ENCODE measurements around the gene OR51B2.
"Not testable (repeated sequence)": the region's sequence is repeated elsewhere in the genome, so short reads cannot be mapped to it uniquely, and the experiment has no call there.

OR51B2 gene

DNA sequence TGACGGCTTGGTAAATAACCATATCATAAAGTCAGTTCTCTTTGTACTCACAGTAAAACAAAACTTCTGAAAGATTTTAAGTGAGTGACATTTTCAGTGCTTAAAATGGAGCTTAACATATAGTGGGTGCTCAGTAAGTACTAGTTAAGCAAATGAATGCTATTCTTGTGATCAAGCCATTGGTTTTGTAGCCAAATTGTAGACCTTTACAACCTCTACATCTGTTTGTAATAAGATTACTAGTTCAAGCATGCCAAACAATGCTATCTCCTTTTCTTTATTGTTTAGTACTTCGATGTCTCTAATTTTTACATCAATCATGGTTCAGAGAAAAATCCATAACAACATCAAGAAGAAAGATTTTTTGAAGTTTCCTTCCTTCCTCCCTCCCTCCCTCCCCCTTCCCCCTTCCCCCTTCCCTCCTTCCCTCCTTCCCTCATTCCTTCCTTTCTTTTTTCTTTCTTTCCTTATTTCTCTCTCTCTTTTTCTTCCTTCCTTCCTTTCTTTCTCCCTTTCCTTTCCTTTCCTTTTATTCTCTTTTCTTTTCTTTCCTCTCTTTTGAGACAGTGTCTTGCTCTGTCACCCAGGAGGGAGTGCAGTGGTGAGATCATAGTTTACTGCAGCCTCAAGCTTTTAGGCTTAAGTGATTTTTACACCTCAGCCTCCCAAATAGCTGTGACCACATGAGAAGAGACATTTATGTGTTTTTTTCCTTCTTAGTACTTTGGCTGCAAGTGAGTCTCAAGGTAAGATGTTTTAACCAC is 16.7 kb downstream of the OR51B2 start:
- DNase-seq = no peak

DNA sequence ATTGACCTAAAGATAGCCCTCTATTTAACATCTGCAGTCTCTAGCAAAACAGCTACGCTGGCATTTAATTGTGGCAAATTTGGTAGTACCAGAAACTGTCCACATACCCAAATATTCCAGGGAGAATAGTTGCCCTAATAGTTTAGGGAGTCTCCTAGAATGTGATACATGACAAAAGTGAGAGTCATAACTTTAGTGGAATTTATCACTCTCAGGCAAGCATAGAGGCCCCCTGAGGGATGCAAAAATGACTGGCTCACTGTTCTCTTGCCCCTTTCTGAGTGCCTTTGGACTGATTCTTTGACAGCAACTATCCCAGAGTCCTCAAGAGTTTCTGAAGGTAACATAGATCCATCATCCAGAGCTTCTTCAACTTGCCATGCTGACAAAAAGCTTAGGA is 20.1 kb downstream of the OR51B2 start:
- DNase-seq = no peak

DNA sequence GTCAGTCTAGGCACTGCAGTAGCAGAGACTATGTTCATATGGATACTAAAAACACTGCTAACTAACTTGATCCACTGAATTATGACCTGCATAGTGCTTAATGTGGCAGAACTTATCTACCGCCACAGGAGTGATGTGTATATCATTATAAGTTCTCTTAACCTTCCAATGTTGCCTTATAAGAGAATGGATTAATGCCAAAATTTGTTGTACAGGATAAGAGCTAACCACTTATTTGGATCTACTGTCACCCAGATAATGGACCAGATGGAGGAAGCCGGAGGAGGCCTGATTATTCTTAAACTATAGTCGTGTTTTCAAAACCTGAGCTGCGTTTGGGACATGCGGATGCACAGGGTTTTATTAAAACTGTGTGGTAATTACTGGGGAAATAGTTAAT is 20.5 kb downstream of the OR51B2 start:
- DNase-seq = no peak

DNA sequence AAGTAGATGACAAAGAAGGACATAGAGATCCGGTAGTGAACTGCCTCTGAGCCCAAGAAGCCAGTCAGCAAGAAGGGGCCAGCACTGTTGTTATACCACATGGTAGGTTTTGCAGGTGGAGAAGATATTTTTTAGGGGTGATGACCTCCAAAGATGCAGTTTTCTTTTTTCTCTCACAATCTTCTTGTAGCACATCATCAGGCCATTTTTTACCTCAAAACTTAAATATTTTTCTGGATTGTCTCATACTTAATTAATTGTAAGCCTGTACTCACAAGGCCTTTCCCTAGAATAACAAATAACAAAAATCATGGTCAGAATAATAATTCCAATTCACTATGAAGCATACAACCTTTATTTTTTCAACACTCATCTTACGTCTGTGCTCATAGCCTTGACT is 22.3 kb downstream of the OR51B2 start, which contains the start of gene OR51B4:
TSS of gene OR51B4 (minus strand) at position 101 of the 400 bp plus-strand sequence. CDS start at position 101, 0 bp downstream.
- no peak for DNase-seq

DNA sequence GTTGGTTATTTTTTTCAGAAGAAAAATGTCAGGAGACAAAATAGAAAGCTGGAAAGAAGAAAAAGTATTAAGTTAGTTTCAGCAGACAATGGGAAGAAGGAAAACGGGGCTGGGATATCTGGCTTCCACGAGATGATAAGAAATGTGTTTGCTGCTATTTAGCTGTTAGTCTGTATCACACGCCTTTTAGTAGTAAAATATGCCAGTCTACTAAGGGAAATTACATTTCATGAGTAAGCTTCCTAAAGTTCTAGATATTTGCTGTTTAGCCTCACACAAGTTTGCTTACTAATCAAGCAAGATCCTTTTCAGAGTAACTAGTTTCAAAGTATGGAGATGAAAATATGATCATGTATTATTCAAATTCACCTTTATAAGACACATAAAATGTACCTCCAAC is 23.8 kb downstream of the OR51B2 start:
- DNase-seq = no peak

DNA sequence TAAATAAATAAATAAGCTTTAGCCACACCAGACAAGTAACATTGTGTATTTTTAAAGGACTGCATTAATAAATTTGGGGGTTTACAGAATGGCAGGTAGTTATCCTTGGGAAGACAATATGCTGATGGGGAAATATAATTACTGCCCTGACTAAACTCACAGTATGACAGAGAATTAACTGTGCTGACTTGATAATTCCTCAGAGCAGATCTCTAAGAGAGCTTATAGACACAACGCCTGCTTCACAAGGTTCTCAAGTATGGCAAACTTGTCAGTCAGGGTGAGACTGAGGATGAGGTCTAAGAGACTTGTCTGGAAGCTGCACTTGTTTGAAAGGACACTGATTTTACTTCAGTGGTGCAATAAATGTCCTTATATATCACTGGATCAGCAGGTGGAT is 25.6 kb downstream of the OR51B2 start:
- DNase-seq = no peak

DNA sequence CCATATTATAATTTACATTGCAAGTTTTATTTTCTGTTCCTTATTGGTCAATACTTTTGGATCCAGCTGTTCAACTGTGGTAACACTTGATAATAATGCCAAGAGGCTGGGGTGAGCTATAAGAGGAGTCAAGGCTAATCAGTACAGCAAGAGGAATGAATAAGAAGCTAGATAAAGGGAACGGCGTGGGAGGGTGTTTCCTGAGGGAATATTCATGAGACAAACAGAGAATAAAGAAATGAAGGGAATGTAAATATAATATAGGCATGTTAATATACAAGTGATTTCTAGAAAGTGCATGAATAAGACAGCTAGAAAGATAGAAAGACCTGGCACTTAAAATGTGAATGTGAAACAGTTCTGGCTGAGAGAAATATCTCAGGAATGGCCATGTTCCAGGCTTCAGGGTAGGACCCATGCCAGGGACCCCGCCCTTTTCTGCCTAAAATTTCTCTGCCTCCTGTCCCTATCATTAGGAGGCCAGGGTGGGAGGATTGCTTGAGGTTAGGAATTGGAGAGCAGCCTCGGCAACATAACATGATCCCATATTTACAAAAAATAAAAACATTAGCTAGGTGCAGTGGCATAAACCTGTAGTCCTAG is 26.3 kb downstream of the OR51B2 start:
- no peak for DNase-seq

DNA sequence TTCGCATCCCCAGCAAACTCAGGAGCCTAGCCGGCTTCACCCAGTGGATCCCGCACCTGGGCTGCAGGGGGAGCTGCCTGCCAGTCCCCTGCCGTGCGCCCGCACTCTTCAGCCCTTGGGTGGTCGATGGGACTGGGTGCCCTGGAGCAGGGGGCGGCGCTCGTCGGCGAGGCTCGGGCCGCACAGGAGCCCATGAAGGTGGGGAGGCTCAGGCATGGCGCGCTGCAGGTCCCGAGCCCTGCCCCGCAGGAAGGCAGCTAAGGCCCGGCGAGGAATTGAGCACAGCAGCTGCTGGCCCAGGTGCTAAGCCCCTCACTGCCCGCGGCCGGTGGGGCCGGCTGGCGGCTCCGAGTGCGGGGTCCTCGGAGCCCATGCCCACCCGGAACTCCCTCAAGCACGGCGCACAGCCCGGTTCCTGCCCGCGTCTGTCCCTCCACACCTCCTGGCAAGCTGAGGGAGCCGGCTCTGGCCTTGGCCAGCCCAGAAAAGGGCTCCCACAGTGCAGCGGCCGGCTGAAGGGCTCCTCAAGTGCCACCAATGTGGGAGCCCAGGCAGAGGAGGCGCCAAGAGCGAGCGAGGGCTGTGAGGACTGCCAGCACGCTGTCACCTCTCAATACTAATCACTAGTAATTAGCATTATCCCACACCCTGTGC is 29.6 kb downstream of the OR51B2 start:
- DNase-seq = not testable (repeated sequence)

DNA sequence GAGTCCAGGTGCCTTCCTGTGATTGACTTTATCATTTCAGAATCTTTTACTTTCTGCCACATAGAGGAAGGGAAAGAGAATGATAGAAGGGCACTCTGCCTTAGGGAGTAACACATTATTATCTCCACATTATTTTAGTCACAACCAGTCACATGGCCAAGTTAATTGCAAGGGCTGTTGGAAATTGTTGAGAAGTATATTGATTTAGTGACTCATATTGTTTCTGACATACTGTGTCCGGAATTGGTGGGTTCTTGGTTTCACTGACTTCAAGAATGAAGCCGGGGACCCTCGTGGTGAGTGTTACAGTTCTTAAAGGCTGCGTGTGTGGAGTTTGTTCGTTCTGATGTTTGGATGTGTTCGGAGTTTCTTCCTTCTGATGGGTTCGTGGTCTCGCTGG is 31.1 kb downstream of the OR51B2 start:
- DNase-seq = no peak

DNA sequence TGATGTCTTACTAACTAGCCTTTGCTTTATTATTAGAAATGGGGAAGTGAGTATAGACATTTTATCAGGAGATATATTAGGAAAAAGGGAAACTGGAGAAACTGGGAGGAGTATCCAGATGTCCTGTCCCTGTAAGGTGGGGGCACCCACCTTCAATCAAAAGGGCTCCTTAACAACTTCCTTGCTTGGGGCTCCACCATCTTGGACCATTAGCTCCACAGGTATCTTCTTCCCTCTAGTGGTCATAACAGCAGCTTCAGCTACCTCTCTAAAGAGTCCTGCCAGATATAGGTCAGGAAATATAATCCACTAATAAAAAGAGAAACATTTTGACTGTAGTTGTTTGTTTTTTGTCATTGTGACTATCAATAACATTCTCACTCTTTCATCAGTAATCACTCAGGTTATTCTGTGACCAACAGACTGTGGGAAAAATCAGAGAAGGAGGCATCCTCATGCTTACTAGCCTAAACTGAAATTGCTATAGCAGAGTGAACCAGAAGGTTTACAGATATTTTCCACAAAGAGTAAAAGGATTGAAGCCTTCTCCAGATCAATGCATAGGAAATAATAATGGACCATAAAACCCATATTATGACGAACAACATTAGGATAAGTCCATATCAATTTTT is 32.8 kb downstream of the OR51B2 start:
- no peak for DNase-seq

DNA sequence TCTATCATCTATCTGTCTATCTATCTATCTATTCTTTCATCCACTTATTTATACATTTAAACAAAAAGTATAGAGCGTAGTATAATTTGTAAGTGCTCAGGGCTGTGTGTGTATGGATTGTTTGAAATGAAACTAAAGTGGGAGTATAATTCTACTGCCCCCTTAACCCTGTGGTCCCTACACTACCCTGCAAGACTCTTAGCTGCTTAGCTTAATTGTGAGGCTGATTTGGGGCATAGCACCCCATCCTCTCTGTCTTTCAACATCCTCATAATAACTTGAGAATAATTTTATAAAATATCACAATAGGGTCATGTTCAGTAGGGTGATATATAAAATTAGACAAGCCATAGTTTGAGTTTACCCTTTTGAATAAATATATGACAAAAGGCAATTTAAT is 34.0 kb downstream of the OR51B2 start:
- no peak for DNase-seq

DNA sequence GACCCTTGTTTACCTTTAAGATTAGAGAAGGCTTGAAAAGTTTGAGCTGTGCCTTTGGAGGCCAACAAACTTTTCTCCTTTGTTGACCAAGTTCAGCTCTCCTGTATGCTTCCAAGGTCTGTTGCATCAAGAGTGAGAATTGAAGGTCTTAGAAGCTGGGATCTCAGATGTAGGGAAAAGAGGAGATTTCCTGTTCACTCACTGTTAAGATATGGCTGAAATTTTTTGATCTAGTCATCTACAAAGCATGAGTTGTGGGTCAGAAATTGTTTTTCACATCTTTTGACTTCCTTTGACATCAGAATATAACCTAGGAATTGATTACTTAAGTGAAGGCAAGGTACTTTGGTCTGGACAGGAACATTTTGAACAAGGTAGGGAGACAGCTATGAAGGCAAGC is 34.4 kb downstream of the OR51B2 start:
- no peak for DNase-seq

DNA sequence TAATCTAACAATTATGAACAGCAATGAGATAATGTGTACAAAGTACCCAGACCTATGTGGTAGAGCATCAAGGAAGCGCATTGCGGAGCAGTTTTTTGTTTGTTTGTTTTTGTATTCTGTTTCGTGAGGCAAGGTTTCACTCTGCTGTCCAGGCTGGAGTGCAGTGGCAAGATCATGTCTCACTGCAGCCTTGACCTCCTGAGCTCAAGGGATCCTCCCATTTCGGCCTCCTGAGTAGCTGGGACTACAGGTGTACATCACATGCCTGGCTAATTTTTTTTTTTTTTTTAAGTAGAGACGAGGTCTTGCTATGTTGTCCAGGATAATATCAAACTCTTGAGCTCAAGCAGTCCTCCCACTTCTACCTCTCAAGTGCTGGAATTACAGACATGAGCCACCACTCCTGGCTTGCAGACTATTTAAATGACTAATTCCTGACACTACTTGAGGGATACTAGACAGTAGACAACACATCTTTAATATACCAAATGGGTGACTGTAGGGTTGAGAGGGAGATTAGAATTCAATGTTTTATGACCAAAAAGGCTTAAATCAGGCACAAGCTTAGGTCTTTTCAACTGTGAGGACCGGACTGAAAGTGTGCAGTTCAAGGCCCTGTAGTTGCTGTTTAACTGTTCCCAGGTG is 35.1 kb downstream of the OR51B2 start:
- DNase-seq = no peak

DNA sequence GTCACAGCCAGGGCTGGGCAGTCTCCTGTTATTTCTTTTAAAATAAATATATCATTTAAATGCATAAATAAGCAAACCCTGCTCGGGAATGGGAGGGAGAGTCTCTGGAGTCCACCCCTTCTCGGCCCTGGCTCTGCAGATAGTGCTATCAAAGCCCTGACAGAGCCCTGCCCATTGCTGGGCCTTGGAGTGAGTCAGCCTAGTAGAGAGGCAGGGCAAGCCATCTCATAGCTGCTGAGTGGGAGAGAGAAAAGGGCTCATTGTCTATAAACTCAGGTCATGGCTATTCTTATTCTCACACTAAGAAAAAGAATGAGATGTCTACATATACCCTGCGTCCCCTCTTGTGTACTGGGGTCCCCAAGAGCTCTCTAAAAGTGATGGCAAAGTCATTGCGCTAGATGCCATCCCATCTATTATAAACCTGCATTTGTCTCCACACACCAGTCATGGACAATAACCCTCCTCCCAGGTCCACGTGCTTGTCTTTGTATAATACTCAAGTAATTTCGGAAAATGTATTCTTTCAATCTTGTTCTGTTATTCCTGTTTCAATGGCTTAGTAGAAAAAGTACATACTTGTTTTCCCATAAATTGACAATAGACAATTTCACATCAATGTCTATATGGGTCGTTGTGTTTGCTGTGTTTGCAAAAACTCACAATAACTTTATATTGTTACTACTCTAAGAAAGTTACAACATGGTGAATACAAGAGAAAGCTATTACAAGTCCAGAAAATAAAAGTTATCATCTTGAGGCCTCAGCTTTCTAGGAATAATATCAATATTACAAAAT is 35.8 kb downstream of the OR51B2 start:
- no peak for DNase-seq

DNA sequence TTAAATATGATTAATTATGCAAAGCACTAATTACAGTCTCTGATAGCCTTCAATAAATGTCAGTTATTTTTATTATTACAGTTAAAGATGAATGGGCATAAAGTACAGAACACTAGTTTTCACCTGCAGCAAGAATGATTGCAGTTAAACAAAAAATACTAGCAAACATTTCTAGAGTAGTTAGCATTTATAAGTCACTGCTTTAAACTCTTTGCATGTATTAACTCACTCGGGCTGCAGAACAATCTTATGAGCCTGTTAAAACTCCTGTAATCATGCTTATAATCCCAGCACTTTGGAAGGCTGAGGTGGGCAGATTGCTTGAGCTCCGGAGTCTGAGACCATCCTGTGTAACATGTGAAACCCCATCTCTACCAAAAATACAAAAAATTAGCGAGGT is 37.2 kb downstream of the OR51B2 start:
- no peak for DNase-seq

DNA sequence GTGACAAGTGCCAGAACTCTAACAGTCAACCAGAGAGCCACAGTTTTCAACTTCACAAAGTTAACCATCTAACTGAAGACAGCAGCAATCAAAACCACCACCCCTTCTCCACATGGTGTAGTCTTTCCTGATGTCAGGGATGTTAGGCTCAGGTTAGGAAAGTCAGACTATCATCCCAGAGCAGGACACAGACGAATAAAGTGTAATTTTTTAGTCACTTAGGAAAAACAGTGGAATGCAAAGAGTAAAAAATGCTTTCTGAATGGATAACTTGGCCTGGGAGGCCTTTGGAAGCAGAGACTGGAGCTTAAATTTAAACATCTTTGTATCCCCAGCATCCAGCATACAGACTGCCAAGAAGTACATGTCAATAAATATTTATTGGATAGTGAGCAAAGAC is 37.7 kb downstream of the OR51B2 start:
- DNase-seq = no peak

DNA sequence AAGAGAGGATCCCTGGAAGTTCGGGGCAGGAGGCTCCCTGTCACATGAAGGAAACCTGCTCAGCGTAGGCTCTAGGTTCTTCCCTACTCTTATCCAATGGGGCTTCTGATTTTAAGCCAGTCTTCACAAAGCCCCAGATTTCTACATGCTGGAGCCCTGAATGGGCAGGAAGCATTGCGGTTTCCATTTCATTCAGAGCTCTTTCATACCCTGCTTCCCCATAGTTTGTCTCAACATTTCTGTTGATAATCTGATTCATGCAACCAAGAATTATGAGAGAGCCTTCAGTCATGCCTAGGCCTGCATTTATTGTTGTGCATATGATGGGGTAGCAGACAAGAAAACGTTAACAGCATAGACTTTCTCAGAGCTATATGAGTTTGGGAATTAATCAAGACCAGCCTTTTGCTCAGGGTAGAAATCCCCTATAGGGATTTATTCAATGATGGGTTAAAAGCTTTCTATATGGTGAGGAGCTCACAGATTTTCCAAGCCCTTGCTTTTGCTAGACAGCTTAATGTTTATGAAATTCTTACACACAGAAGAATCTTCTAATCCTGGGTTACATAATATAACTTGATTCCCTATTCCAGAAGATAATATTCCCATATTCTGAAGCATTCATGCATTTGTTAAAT is 38.3 kb downstream of the OR51B2 start:
- DNase-seq = no peak

DNA sequence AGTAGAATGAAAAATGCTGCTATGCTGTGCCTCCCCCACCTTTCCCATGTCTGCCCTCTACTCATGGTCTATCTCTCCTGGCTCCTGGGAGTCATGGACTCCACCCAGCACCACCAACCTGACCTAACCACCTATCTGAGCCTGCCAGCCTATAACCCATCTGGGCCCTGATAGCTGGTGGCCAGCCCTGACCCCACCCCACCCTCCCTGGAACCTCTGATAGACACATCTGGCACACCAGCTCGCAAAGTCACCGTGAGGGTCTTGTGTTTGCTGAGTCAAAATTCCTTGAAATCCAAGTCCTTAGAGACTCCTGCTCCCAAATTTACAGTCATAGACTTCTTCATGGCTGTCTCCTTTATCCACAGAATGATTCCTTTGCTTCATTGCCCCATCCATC is 39.5 kb downstream of the OR51B2 start:
- DNase-seq = no peak

DNA sequence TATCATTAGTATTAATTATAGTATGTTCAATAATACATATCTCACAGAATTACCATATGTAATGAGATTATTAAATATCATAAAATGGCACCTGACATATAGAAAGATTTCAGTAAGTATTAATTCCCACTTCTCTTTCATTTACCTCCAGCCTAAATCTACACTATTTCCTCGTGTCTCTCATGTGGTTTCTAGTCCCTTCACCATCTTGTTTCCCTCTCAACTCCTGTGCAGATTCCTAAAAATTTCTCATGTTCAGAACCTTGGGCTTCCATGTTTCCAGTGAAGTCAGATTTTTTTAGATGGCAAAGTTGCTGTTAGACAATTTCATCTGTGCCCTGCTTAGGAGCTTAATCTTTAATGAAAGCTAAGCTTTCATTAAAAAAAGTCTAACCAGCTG is 40.2 kb downstream of the OR51B2 start:
- no peak for DNase-seq

DNA sequence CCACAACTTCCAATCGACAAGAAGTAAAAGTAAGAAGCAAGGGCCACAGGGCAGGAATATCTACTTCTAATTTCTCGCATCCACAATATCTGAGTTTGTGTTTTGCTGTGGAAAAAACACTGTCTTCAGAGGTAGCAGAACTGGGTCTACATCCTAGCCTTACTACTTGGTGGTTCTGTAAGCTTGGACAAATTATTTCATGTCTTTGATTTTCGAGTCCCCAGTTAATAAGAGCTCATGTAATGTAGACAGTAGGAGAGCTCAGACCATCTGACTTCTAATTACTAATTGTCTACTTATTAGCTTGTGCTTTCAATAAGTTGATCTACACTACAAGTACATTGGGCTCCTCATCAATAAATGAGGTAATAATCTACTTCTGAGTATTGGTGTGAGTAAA is 41.0 kb downstream of the OR51B2 start:
- DNase-seq = no peak

DNA sequence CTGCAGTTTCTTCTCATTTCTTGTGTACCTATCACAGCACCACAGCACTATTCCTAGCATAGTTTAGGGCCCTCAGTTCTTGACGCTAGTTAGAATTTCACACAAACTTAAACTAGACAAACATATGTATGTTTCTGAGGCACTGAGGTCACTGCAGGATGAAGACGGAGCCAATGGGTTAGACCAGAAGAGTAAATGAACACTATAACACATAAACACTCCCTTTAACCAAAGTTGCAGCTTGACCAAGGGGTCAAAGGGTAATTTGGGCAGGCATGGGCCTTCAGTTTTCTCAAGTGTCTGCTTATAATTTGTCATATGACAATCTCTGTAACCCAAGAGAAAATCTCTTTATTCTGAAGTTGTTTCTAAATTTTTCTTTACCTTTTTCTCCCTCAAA is 41.5 kb downstream of the OR51B2 start:
- DNase-seq = no peak

DNA sequence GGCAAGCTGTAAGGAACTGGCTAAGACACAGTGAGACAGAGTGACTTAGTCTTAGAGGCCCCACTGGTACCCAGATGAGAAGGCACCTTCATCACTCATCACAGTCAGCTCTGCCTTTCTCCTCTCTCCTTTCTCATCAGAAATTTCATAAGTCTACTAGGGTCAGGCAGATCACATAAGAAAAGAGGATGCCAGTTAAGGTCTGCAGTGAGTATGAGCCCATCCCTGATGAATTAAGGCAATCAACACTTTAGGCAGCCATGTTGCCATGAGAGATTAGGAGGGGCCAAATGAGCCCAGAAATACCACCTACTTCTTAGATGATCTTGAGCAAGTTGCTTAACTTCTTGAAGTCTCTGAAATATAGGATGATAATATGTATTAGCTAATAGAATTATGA is 42.5 kb downstream of the OR51B2 start:
- DNase-seq = no peak
